OCI-LY3 (cell line): ENCODE data around the gene IGFBP7.

Experiments
- EZH2phosphoT487 ChIP-seq: fragments of 200-600 bp; shearing (Covaris generic); IDR thresholded peaks from 2 replicates; pipeline ENCODE4 v1.6.1; 2018; ENCODE audit warnings: antibody characterized with exemption, mixed run types, low read depth
- TF ChIP-seq, protein P1 (sequence below): fragments of 200-600, 300-600 bp; sonication (generic); IDR thresholded peaks from 2 replicates; pipeline ENCODE4 v1.5.1; 2014; ENCODE audit warnings: antibody characterized with exemption, low read length, low read depth

GRCh38 chr4:57117491-57117890 lies 7.3 kb upstream of the IGFBP7 start:
- TF ChIP-seq, protein P1, sequence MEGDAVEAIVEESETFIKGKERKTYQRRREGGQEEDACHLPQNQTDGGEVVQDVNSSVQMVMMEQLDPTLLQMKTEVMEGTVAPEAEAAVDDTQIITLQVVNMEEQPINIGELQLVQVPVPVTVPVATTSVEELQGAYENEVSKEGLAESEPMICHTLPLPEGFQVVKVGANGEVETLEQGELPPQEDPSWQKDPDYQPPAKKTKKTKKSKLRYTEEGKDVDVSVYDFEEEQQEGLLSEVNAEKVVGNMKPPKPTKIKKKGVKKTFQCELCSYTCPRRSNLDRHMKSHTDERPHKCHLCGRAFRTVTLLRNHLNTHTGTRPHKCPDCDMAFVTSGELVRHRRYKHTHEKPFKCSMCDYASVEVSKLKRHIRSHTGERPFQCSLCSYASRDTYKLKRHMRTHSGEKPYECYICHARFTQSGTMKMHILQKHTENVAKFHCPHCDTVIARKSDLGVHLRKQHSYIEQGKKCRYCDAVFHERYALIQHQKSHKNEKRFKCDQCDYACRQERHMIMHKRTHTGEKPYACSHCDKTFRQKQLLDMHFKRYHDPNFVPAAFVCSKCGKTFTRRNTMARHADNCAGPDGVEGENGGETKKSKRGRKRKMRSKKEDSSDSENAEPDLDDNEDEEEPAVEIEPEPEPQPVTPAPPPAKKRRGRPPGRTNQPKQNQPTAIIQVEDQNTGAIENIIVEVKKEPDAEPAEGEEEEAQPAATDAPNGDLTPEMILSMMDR = no peak
- TF ChIP-seq EZH2phosphoT487 = no peak
